Measurements from ENCODE around the gene FAM240A. TPM values are rescaled to one million over a fixed set of nuclear protein-coding genes. Genes with fewer than 3 reads are reported as not detected.
"Not testable (repeated sequence)": the region's sequence is repeated elsewhere in the genome, so short reads cannot be mapped to it uniquely, and the experiment has no call there.

FAM240A gene
- not detected in 2 replicates for total RNA-seq (2014; rRNA removed; shearing (Covaris generic); ENCODE audit: low replicate concordance)

DNA sequence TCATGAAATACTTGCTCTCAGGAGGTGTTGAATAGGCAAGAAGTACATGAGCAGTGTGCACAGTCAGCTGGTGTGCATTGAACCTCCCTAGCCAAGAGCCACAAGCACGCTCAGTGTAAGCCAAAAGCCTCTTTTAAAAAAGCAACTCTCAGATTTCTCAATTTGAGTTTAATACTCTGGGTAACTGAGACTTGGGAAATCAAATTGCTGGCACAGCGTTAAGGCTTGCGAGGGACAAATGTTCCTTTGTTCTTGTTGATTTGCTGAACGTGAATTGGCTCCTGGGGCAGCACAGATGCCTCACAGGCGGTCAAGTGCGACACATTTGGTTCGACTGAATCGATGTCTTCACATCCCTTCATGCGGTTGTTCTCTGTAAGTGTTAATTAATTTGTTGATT is at the start of gene FAM240A:
Gene FAM240A (plus strand): TSS at position 202 of the 400 bp plus-strand sequence. CDS start 159 bp downstream, at position 361.
- Histone ChIP-seq H3K9me3 (no peaks in the 10 kb centered on the region), H3K27me3 (no peaks in the 10 kb centered on the region)
- no peak for DNase-seq

GRCh38 chr3:46564190-46565021 is 47.9 kb upstream of the FAM240A start:
- DNase-seq = no peak
- H3K27me3 ChIP-seq = no peaks in the 10 kb centered on the region
- no peaks in the 10 kb centered on the region for H3K36me3 ChIP-seq
- H3K4me3 ChIP-seq = no peak overlapping the region
- no peaks in the 10 kb centered on the region for H3K9me3 ChIP-seq

More for the DNA sequence above, at the start of gene FAM240A:
- H3K36me3 ChIP-seq = no peaks in the 10 kb centered on the region
- no peak within 1 kb of the TSS for H3K4me3 ChIP-seq

DNA sequence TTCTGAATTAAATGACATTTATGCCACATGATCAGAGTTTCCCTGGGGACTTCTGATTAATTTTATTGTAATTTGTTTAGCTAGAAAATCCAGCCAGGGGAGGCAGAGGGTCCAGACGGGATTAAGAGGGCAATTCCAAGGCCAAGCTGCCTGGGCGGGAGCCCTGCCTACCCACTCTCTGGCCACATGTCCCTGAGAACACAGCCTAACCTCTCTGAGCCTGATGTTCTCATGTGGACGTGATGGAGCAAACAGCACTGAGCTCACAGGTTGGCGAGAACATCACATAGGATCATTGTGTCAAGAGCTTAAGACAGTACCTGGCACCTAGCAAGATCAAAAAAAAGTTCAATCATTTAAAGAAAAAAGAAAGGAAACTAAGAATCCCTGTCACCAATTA is 47.2 kb upstream of the FAM240A start:
- H3K4me3 ChIP-seq = no peak overlapping the region
- no peak for DNase-seq
- no peaks in the 10 kb centered on the region for H3K27me3 ChIP-seq
- no peaks in the 10 kb centered on the region for H3K9me3 ChIP-seq
- no peaks in the 10 kb centered on the region for H3K36me3 ChIP-seq

DNA sequence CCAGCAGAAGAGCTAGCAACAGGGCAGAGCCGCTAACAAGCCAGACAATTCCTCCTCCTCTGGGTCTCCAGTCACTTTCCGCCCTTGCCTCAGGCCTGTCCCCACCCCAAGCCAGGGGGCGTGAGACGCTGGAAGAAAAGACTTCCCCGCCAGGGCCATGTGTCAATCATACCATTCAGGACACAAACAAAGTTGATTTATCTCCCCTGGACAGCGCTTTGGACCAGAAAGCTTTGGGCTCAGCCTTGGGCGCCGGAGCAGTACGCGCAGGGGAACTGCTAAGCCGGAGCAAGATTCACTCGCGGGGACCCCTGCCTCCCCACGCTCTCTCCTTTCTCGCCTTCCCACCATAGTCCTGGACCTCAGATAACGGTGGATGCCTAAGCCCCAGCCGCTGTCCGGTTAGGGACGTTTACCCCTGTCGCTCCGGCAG is 46.7 kb upstream of the FAM240A start:
- Histone ChIP-seq H3K36me3 (no peaks in the 10 kb centered on the region), H3K9me3 (no peaks in the 10 kb centered on the region), H3K4me3 (no peak overlapping the region; the same call in 1 of the 2 replicates), H3K27me3 (no peaks in the 10 kb centered on the region)
- no peak for DNase-seq

- no peaks in the 10 kb centered on the region for H3K36me3 ChIP-seq
- DNase-seq = peak; percentile 64
- no peaks in the 10 kb centered on the region for H3K9me3 ChIP-seq
- no peaks in the 10 kb centered on the region for H3K27me3 ChIP-seq
- H3K4me3 ChIP-seq = peak within 1 kb of the TSS; percentile 26
These were observed 46.2 kb upstream of the FAM240A start, which contains the start of gene LRRC2 for GRCh38 chr3:46566040-46566641. TSS of gene LRRC2 (minus strand) at chr3:46566302. CDS start at chr3:46551591, 14,711 bp downstream.

- Histone ChIP-seq H3K4me3 (no peak overlapping the region), H3K27me3 (no peaks in the 10 kb centered on the region), H3K36me3 (no peaks in the 10 kb centered on the region), H3K9me3 (no peaks in the 10 kb centered on the region)
- no peak for DNase-seq
These were observed 40.6 kb upstream of the FAM240A start for GRCh38 chr3:46571684-46572083.

DNA sequence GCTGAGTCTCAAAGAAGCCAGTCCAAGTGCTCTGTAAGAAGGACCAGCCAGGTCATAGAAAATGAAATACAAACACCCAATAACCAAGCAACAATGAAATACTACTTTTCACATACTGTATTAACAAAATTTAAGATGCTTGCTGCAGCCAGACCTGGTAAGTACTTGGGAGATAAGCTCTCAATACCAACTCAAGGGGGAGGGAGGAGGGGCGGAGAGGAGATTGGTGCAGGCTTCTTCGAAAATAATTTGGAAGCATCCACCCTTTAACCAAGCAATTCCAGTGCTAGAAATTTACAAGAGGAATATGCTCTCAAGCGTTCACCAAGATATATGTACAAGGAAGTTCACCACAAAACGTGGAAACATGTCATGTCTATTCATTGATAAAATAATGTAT is 38.6 kb upstream of the FAM240A start:
- H3K9me3 ChIP-seq = no peaks in the 10 kb centered on the region
- H3K27me3 ChIP-seq = no peaks in the 10 kb centered on the region
- H3K4me3 ChIP-seq = no peak overlapping the region
- H3K36me3 ChIP-seq = no peaks in the 10 kb centered on the region
- DNase-seq = no peak

DNA sequence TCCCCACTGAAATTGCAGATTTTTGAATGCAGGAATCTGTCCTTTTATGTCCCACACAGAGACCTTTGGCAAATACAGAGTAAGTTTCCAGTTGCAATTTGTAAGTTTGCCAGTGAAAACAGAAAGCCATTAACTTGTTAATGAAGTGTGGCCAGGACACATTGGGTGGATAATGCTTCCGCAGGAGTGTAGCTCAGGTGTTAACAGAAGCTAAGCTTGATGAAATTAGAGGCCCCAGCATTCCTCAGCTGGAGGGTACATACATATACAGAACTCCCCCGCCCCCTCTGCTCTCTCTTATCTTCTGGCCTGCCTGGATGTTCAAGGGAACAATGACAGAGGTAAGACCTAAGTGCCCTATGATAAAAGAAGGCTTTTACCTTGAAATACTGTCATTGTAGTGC is 38.1 kb upstream of the FAM240A start:
- DNase-seq = no peak
- Histone ChIP-seq H3K9me3 (no peaks in the 10 kb centered on the region), H3K27me3 (no peaks in the 10 kb centered on the region), H3K4me3 (no peak overlapping the region), H3K36me3 (no peaks in the 10 kb centered on the region)

DNA sequence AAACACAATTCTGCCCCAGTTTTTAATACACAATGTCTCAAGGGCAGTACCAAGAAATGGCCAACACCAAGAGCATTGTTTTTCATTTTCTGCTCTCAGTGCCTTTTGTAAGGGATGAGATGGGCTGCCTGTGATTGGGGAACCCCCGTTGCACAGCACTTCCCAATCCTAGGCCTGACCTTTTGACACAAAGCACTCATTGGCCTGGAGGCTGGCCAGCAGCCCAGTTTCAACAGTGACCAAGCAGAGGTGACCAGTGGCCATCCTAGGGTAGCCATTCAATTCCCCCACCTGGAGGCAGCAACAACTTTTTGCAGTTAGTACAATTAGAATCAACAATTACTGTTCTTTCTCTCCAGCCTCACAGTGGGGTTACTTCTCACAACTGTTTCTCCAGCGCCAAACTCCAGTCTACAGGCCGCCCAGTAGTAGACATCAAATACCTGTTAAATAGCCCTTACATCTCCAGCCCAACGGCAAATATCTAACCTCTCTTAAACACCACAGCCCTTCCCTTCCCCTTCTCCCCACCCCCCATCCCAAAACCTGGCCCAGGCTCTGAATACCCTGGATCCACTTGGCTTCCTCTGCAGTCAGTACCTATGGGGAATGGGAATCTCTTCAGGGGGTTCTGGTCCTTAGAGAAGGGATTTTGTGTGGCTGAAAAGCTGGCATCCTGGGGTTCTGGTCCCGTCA is 37.3 kb upstream of the FAM240A start:
- H3K9me3 ChIP-seq = no peaks in the 10 kb centered on the region
- no peak overlapping the region for H3K4me3 ChIP-seq
- DNase-seq = no peak
- H3K36me3 ChIP-seq = no peaks in the 10 kb centered on the region
- H3K27me3 ChIP-seq = no peaks in the 10 kb centered on the region

GRCh38 chr3:46575577-46576222 is 36.6 kb upstream of the FAM240A start:
- Histone ChIP-seq H3K27me3 (no peaks in the 10 kb centered on the region), H3K36me3 (no peaks in the 10 kb centered on the region), H3K9me3 (no peaks in the 10 kb centered on the region), H3K4me3 (no peak overlapping the region)
- DNase-seq = no peak

- no peaks in the 10 kb centered on the region for H3K9me3 ChIP-seq
- H3K27me3 ChIP-seq = no peaks in the 10 kb centered on the region
- no peaks in the 10 kb centered on the region for H3K36me3 ChIP-seq
- H3K4me3 ChIP-seq = no peak overlapping the region
- DNase-seq = no peak
These were observed 35.9 kb upstream of the FAM240A start for GRCh38 chr3:46576386-46576785.

DNA sequence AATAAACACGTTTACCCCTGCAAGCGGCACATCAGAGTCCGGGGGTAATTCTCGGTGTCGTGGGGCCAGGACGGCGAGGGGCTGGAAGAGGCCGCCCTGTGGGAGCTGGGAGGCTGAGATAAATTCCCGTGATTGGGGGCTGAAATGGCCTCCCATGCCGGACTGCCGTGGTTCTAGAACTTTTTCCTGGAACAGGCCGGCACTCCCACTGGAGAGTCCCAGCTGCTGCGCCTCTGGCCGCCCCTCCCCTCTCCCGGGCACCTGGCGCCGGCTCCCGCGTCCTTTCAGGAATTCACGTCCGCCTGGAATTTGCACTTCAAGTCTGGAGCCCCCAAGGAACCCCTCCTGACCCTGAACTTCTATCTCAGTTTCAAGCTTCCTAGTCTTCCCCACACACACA is 35.4 kb upstream of the FAM240A start:
- Histone ChIP-seq H3K36me3 (no peaks in the 10 kb centered on the region), H3K9me3 (no peaks in the 10 kb centered on the region), H3K4me3 (no peak overlapping the region), H3K27me3 (no peaks in the 10 kb centered on the region)
- DNase-seq = no peak

DNA sequence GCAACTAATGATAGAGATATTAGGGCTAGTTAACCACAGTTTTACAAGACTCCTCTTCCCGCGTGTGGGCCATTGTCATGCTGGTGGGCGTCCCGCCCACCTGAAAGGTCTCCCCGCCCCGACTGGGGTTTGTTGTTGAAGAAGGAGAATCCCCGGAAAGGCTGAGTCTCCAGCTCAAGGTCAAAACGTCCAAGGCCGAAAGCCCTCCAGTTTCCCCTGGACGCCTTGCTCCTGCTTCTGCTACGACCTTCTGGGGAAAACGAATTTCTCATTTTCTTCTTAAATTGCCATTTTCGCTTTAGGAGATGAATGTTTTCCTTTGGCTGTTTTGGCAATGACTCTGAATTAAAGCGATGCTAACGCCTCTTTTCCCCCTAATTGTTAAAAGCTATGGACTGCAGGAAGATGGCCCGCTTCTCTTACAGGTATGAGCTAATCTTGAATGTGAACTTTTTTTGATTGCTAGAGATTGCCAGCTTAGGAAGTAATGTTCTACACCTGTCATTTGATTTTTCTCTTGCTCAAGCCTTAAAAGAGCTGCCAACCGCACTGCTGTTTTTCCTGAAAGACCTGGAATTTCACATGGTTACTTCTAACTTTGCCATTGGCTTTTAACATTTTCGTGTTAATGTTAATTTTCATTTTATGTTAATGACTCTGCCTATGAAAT is 34.6 kb upstream of the FAM240A start:
- not testable (repeated sequence) for H3K36me3 ChIP-seq, H3K4me3 ChIP-seq, DNase-seq, H3K9me3 ChIP-seq, H3K27me3 ChIP-seq

GRCh38 chr3:46578973-46579755 is 33.2 kb upstream of the FAM240A start:
- H3K36me3 ChIP-seq = no peaks in the 10 kb centered on the region
- no peak overlapping the region for H3K4me3 ChIP-seq
- no peaks in the 10 kb centered on the region for H3K9me3 ChIP-seq
- no peaks in the 10 kb centered on the region for H3K27me3 ChIP-seq
- no peak for DNase-seq

GRCh38 chr3:46579756-46580286 is 32.5 kb upstream of the FAM240A start:
- Histone ChIP-seq H3K4me3 (no peak overlapping the region), H3K9me3 (no peaks in the 10 kb centered on the region), H3K36me3 (no peaks in the 10 kb centered on the region), H3K27me3 (no peaks in the 10 kb centered on the region)
- no peak for DNase-seq

All from MG63 (cell line).